GM19351 (cell line): Measurements from ENCODE around the gene TEAD2.
A peak's percentile ranks its signal among the peaks of the same experiment; 100 is the strongest.
"Not testable (repeated sequence)": the region's sequence is repeated elsewhere in the genome, so short reads cannot be mapped to it uniquely, and the experiment has no call there.

Experiments used
- ATAC-seq: cut with Tn5 transposase; IDR thresholded peaks from one replicate; pipeline ENCODE4 v1.9.1; 2021; ENCODE audit warnings: mild to moderate bottlenecking, moderate library complexity; ENCODE audit not compliant: unreplicated experiment

The TEAD2 gene

GRCh38 chr19:49333811-49334288 is 28.4 kb downstream of the TEAD2 start:
- ATAC-seq = peak; percentile 44

- no peak for ATAC-seq
Measured at GRCh38 chr19:49333418-49333805, 28.8 kb downstream of the TEAD2 start.

- not testable (repeated sequence) for ATAC-seq
Measured at GRCh38 chr19:49332691-49333417, 29.4 kb downstream of the TEAD2 start.

GRCh38 chr19:49331616-49332055 is 30.6 kb downstream of the TEAD2 start:
- no peak for ATAC-seq

- not testable (repeated sequence) for ATAC-seq
Measured at GRCh38 chr19:49331187-49331586, 31.0 kb downstream of the TEAD2 start.

- no peak for ATAC-seq
Measured at GRCh38 chr19:49328741-49329140, 33.5 kb downstream of the TEAD2 start.

- ATAC-seq = no peak
Measured at GRCh38 chr19:49327878-49328544, 34.2 kb downstream of the TEAD2 start.

GRCh38 chr19:49326165-49326704 is 36.0 kb downstream of the TEAD2 start:
- no peak for ATAC-seq

GRCh38 chr19:49325756-49326155 is 36.5 kb downstream of the TEAD2 start:
- ATAC-seq = not testable (repeated sequence)

- ATAC-seq = no peak
Measured at GRCh38 chr19:49324801-49325576, 37.2 kb downstream of the TEAD2 start, which contains the start of gene SLC6A16. TSS of gene SLC6A16 (minus strand) at chr19:49325191. CDS start at chr19:49311347, 13,844 bp downstream.

GRCh38 chr19:49318296-49318695 is 43.9 kb downstream of the TEAD2 start:
- no peak for ATAC-seq

GRCh38 chr19:49316284-49316683 is 45.9 kb downstream of the TEAD2 start:
- ATAC-seq = no peak

- ATAC-seq = no peak
Measured at GRCh38 chr19:49315111-49315510, 47.1 kb downstream of the TEAD2 start.

- no peak for ATAC-seq
Measured at GRCh38 chr19:49309087-49309486, 53.1 kb downstream of the TEAD2 start.

GRCh38 chr19:49306734-49307133 is 55.5 kb downstream of the TEAD2 start:
- not testable (repeated sequence) for ATAC-seq

- no peak for ATAC-seq
Measured at GRCh38 chr19:49301866-49302252, 60.4 kb downstream of the TEAD2 start.

- ATAC-seq = no peak
Measured at GRCh38 chr19:49301165-49301865, 60.9 kb downstream of the TEAD2 start.

GRCh38 chr19:49298653-49299052 is 63.6 kb downstream of the TEAD2 start:
- ATAC-seq = not testable (repeated sequence)

- ATAC-seq = no peak
Measured at GRCh38 chr19:49297403-49297802, 64.8 kb downstream of the TEAD2 start.

- ATAC-seq = no peak
Measured at GRCh38 chr19:49295208-49295880, 66.9 kb downstream of the TEAD2 start.
